Measurements from ENCODE around the gene RELA. TPM values are rescaled to one million over a fixed set of nuclear protein-coding genes. Genes with fewer than 3 reads are reported as not detected.

The RELA gene
- total RNA-seq, 1 donor from 2014 or later, result 68.9 TPM

GRCh38 chr11:65655570-65656332 is 7.0 kb downstream of the RELA start:
- H3K36me3 Mint-ChIP-seq (ENCODE audit: low read depth, unreplicated experiment), result peaks cover 38% of the 10 kb centered on the region
- Histone ChIP-seq H2AFZ (ENCODE audit: low read depth, low read length) (no peak overlapping the region), H3K9me3 (ENCODE audit: insufficient read depth, low read depth, low read length) (no peaks in the 10 kb centered on the region), H3K27ac (ENCODE audit: low read depth, low read length) (no peak overlapping the region), H3K79me2 (ENCODE audit: insufficient read depth, low read length) (peaks cover 32% of the 10 kb centered on the region), H4K20me1 (ENCODE audit: insufficient read depth, low read length) (peaks cover 39% of the 10 kb centered on the region), H3K9ac (ENCODE audit: low read length) (no peak overlapping the region), H3K4me2 (ENCODE audit: low read length) (no peak overlapping the region), H3K4me3 (ENCODE audit: insufficient read depth, low read depth, low read length) (no peak overlapping the region), H3K4me1 (ENCODE audit: insufficient read depth, low read length) (peaks cover 17% of the 10 kb centered on the region), H3K36me3 (ENCODE audit: insufficient read depth, low read length) (peaks cover 46% of the 10 kb centered on the region), H3K27me3 (ENCODE audit: insufficient read depth, low read length) (no peaks in the 10 kb centered on the region)
- peak overlapping the region; percentile 77 for H3K27ac Mint-ChIP-seq (ENCODE audit: unreplicated experiment)
- no peaks in the 10 kb centered on the region for H3K27me3 Mint-ChIP-seq (ENCODE audit: low read depth, unreplicated experiment)
- peaks cover 2% of the 10 kb centered on the region for H3K9me3 Mint-ChIP-seq (ENCODE audit: unreplicated experiment)
- no peak for TF ChIP-seq EZH2 (IDR thresholded peaks at IDR 0.05; ENCODE audit: insufficient read depth, low read length)
- TF ChIP-seq CTCF (IDR thresholded peaks at IDR 0.05; ENCODE audit: insufficient read depth, low read depth, low read length), result no peak
- DNase-seq (ENCODE audit: low read depth) (no peak), FAIRE-seq (no peak)
- H3K4me3 Mint-ChIP-seq (ENCODE audit: unreplicated experiment), result no peak overlapping the region
- H3K4me1 Mint-ChIP-seq (ENCODE audit: low read depth, unreplicated experiment), result peaks cover 22% of the 10 kb centered on the region

- Histone ChIP-seq H3K4me2 (ENCODE audit: low read length) (no peak overlapping the region), H3K4me3 (ENCODE audit: insufficient read depth, low read depth, low read length) (no peak overlapping the region), H3K9me3 (ENCODE audit: insufficient read depth, low read depth, low read length) (no peaks in the 10 kb centered on the region), H3K4me1 (ENCODE audit: insufficient read depth, low read length) (peaks cover 17% of the 10 kb centered on the region), H3K79me2 (ENCODE audit: insufficient read depth, low read length) (peaks cover 24% of the 10 kb centered on the region), H4K20me1 (ENCODE audit: insufficient read depth, low read length) (peaks cover 31% of the 10 kb centered on the region), H3K27me3 (ENCODE audit: insufficient read depth, low read length) (no peaks in the 10 kb centered on the region), H3K27ac (ENCODE audit: low read depth, low read length) (no peak overlapping the region), H2AFZ (ENCODE audit: low read depth, low read length) (no peak overlapping the region), H3K9ac (ENCODE audit: low read length) (no peak overlapping the region), H3K36me3 (ENCODE audit: insufficient read depth, low read length) (peaks cover 37% of the 10 kb centered on the region)
- H3K36me3 Mint-ChIP-seq (ENCODE audit: low read depth, unreplicated experiment), result peaks cover 36% of the 10 kb centered on the region
- no peak for DNase-seq (ENCODE audit: low read depth)
- H3K27me3 Mint-ChIP-seq (ENCODE audit: low read depth, unreplicated experiment), result no peaks in the 10 kb centered on the region
- TF ChIP-seq EZH2 (IDR thresholded peaks at IDR 0.05; ENCODE audit: insufficient read depth, low read length), result no peak
- TF ChIP-seq CTCF (IDR thresholded peaks at IDR 0.05; ENCODE audit: insufficient read depth, low read depth, low read length), result no peak
- peaks cover 2% of the 10 kb centered on the region for H3K9me3 Mint-ChIP-seq (ENCODE audit: unreplicated experiment)
- FAIRE-seq, result no peak
- peak overlapping the region; percentile 47 for H3K27ac Mint-ChIP-seq (ENCODE audit: unreplicated experiment)
- H3K4me1 Mint-ChIP-seq (ENCODE audit: low read depth, unreplicated experiment), result peaks cover 20% of the 10 kb centered on the region
- H3K4me3 Mint-ChIP-seq (ENCODE audit: unreplicated experiment), result no peak overlapping the region
These were observed 8.1 kb downstream of the RELA start for GRCh38 chr11:65654375-65655349.
